Esophagus squamous epithelium (tissue), 4 donors: ENCODE results near the gene KIR3DL1.

ENCODE experiments used
- CTCF ChIP-seq, 6 experiments: fragments of 450-650 bp in 4 of 6; fragments of 200-600 bp in 2 of 6; sonication (generic) in 2 of 6; IDR thresholded peaks; one replicate each; pipeline ENCODE4 v1.5.1; 2016 to 2019; ENCODE audit warnings: antibody characterized with exemption in 6 of 6, mild to moderate bottlenecking in 4 of 6, moderate library complexity in 4 of 6
- POLR2A ChIP-seq, 4 donors: fragments of 450-650 bp; IDR thresholded peaks; one replicate each; pipeline ENCODE4 v1.6.1; 2017; ENCODE audit warnings: antibody characterized with exemption in 4 of 4, mild to moderate bottlenecking in 4 of 4, moderate library complexity in 3 of 4

GRCh38 chr19:54804571-54804970 lies 11.7 kb upstream of the KIR3DL1 start:
- TF ChIP-seq CTCF (IDR thresholded peaks at IDR 0.05) (no peak), POLR2A (IDR thresholded peaks at IDR 0.05) (no peak)
